ENCODE measurements around the gene BARD1.

Gene BARD1

DNA sequence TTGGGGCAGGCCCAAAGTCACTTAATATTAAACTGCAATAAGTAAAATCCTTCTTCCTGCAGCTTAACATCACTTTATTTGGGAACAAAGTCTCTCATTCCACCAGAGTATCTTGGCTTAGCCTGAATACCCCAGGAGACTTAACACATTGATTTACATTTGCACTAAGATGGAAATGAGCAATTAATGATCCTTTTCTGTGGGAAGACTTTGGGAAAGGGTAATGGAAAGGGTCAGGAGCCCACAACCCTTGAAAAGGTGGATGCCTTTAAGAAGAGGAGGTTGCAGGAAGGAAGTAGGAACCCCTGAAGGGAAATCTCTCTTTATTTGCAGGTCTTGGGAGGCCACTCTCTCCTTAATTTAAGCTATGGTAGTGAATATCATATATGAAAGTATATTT is 28.0 kb upstream of the BARD1 start:
- no peak for TF ChIP-seq CTCF (IDR thresholded peaks at IDR 0.05)
- Histone ChIP-seq H3K36me3 (no peaks in the 10 kb centered on the region), H3K4me3 (no peak overlapping the region), H3K27me3 (no peaks in the 10 kb centered on the region), H3K27ac (no peak overlapping the region), H3K9me3 (peaks cover 0 to 8% (median 0%) of the 10 kb centered on the region in 3 donors), H3K4me1 (no peaks in the 10 kb centered on the region)
- DNase-seq, result no peak
- intact Hi-C loops (cut with DNase I; ENCODE audit: low total_unique reads), result no loop called here

- intact Hi-C loops (cut with DNase I; ENCODE audit: low total_unique reads), result no loop called here
Observed at GRCh38 chr2:214836568-214836967, 27.1 kb upstream of the BARD1 start.

GRCh38 chr2:214830794-214831346 is 21.4 kb upstream of the BARD1 start:
- intact Hi-C loops (cut with DNase I; ENCODE audit: low total_unique reads), result no loop called here
- Histone ChIP-seq H3K36me3 (no peaks in the 10 kb centered on the region), H3K4me1 (no peaks in the 10 kb centered on the region), H3K27ac (no peak overlapping the region), H3K4me3 (no peak overlapping the region), H3K9me3 (no peaks in the 10 kb centered on the region), H3K27me3 (no peaks in the 10 kb centered on the region)
- no peak for TF ChIP-seq CTCF (IDR thresholded peaks at IDR 0.05)
- DNase-seq, result no peak

More at GRCh38 chr2:214836568-214836967, 27.1 kb upstream of the BARD1 start:
- Histone ChIP-seq H3K4me3 (no peak overlapping the region), H3K36me3 (no peaks in the 10 kb centered on the region), H3K27me3 (no peaks in the 10 kb centered on the region), H3K27ac (no peak overlapping the region), H3K9me3 (peaks cover 0 to 8% (median 0%) of the 10 kb centered on the region in 3 donors), H3K4me1 (no peaks in the 10 kb centered on the region)
- no peak for DNase-seq
- no peak for TF ChIP-seq CTCF (IDR thresholded peaks at IDR 0.05)

DNA sequence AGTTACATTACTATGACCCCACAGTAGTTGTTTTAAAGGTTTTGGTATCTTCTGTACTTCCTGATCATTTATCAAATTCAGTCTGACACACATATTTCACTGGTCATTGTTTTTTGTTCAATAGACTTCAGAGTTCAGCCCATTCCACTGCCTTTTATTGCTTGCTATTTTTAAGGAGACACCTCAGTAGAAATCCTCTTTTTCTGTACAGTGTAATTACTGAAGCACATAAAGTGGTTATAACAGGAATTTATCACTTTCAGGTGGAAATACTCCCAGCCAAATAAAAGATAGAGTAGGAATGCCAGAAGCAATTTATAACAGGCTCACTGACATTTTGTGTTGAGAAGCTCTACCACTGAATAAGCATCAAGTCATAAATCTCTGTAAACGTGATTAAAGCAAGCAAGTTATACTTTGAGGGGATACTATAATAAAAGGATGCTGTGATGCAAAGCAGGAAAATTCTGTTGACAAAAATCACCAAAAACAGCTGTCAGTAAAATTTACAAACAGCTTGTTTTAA is 6.6 kb upstream of the BARD1 start:
- no peak for DNase-seq
- no peaks in the 10 kb centered on the region for H3K4me1 ChIP-seq
- H3K9me3 ChIP-seq, result no peaks in the 10 kb centered on the region
- no peak overlapping the region for H3K27ac ChIP-seq
- intact Hi-C loops (cut with DNase I; ENCODE audit: low total_unique reads), result no loop called here
- no peaks in the 10 kb centered on the region for H3K36me3 ChIP-seq
- no peak for TF ChIP-seq CTCF (IDR thresholded peaks at IDR 0.05)
- H3K27me3 ChIP-seq, result no peaks in the 10 kb centered on the region
- H3K4me3 ChIP-seq, result no peak overlapping the region

DNA sequence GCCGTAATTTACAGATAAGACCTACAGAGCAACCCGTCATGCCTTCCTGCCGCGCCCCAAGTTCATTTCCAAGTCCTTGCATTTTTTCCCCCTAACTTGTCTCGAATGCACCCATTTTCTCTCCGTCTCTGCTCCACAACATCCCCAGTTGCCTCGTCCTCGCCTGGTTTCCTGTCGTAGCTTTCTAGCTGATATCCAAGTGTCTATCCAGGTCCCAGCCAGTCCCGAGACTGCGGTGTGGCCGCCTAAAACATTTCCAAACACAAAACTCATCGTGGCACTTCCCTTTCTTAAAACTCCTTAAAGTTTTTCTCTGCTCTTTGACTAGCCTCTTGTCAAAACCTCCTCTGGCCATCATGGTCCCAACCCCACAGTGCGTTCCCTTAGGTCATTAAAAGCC is 1.2 kb upstream of the BARD1 start:
- Histone ChIP-seq H3K27me3 (no peaks in the 10 kb centered on the region), H3K27ac (peak overlapping the region; percentile 84), H3K4me1 (peaks cover 0 to 21% (median 11%) of the 10 kb centered on the region in 4 donors), H3K4me3 (peak overlapping the region; percentile 85 to 95), H3K36me3 (no peaks in the 10 kb centered on the region), H3K9me3 (no peaks in the 10 kb centered on the region)
- DNase-seq, result no peak
- intact Hi-C loops (cut with DNase I; ENCODE audit: low total_unique reads), result loop anchor here (5.0 kb wide), 1 partner anchor 1573 kb away; no protein-coding TSS in a partner anchor
- no peak for TF ChIP-seq CTCF (IDR thresholded peaks at IDR 0.05)
